HG02852 (cell line): ENCODE results near the gene ATXN7L2.
"Not testable (repeated sequence)": the region's sequence is repeated elsewhere in the genome, so short reads cannot be mapped to it uniquely, and the experiment has no call there.

Experiments
- ATAC-seq: cut with Tn5 transposase; IDR thresholded peaks from one replicate; pipeline ENCODE4 v1.9.1; 2021; ENCODE audit warnings: mild to moderate bottlenecking, moderate library complexity; ENCODE audit not compliant: unreplicated experiment

ATXN7L2 gene

DNA sequence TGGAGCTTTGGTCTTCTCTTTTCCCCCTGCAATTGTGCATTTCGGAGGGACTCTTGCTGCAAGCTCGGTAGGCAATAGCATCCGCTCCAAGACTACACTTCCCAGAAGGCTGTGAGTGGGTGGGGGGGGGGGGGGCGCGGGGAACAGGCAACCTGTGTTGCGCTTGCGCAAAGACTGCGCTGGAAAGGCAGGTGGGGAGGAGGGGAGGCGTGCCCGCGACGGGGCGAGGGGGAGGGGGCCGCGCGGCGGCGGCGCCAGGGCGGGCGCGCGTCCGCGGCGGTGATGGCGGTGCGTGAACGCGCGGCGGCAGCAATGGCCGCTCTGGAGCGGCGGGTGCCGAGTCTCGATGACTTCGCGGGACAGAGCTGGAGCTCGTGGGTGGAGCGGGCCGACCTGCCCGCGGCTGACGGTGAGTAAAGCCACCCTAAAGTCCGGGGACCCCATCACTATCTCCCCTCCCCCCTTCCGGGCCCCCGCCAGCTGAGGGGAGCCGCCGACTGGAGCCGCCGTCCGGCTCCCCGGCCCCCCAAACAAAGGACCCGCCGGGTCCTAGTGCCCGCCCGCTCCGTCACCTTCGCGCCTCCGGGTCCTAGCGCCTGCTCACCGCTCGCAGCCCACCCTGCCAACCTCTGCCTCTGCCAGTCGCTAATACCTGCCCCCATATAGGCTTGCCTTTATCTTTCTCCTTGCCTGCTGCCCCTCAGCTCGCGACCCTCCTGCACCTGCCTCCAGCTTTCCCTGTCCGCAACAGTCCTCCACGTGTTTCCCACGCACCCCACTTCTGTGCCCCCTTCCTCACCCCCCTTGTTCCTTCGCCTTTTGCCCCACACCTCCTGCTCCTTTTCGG, at the start of gene ATXN7L2:
Gene ATXN7L2, plus strand, starts transcription at position 234 of the 847 bp plus-strand sequence. Its CDS starts 49 bp downstream, at position 283.
- ATAC-seq: peak; percentile 81

DNA sequence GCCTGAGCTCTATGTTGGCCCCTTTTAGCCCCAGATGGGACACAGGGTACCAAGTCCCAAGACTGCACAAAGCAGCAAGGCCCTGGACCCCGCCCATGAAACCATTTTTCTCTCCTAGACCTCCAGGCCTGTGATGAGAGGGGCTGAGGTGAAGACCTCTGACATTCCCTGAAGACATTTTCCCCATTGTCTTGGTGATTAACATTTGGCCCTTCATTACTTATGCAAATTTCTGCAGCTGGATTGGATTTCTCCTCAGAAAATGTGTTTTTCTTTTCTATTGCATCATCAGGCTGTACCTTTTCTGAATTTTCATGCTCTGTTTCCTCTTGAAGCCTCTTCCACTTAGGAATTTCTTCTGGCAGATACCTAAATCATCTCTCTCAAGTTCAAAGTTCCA, 49.2 kb upstream of the ATXN7L2 start:
- ATAC-seq: no peak

DNA sequence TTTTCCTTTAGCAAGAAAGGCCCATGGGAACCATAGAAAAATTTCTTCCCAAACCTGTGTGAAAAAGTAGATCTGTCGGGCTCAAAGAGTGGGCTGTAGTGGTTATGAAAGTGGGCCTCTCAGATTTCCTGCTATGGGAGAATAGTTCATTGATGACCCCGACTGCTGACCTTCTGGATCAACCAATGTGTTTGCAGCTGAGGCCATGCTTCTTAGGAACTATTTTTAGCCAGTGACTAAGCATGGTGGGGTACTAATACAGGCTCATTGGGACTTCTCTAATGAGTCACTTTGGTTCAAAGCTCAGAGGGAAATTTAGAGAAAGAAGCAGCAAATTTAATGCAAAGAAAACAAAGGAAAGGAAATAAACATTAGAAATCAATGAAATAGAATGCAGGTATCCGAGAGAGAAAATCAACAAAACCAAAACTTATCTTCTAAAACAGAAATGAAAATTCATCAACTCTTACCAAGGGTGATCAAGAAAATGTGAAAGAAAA, 44.9 kb upstream of the ATXN7L2 start:
- no peak for ATAC-seq

- no peak for ATAC-seq
These were observed 42.6 kb upstream of the ATXN7L2 start for GRCh38 chr1:109441069-109441468.

- no peak for ATAC-seq
These were observed 40.2 kb upstream of the ATXN7L2 start for GRCh38 chr1:109443476-109443875.

- ATAC-seq: no peak
These were observed 39.4 kb upstream of the ATXN7L2 start for GRCh38 chr1:109444346-109444745.

DNA sequence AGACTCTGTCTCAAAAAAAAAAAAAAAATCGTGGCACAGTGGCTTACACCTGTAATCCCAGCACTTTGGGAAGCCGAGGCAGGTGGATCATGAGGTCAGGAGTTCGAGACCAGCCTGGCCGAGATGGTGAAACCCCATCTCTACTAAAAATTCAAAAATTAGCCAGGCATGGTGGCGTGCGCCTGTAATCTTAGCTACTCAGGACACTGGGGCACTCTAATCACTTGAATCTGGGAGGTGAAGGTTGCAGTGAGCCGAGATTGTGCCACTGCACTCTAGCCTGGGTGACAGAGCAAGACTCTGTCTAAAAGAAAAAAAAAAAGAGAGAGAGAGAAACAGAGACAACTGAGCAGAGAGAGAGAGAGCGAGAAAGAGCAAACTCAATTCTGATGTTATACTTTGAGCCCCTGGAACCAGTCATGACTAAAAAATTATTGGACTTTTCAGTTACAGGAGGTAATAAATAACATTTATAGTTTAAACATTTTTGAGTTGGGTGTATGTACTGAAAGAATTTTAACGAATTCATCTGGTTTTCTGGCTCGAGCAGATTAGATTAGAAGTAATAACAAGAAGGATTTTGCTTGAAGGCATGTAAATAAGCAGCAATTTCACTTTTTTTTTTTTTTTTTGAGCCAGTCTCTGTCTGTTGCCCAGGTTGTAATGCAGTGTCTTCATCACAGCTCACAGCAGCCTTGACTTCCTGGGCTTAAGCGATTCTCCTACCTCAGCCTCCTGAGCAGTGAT, 37.6 kb upstream of the ATXN7L2 start:
- ATAC-seq: not testable (repeated sequence)

DNA sequence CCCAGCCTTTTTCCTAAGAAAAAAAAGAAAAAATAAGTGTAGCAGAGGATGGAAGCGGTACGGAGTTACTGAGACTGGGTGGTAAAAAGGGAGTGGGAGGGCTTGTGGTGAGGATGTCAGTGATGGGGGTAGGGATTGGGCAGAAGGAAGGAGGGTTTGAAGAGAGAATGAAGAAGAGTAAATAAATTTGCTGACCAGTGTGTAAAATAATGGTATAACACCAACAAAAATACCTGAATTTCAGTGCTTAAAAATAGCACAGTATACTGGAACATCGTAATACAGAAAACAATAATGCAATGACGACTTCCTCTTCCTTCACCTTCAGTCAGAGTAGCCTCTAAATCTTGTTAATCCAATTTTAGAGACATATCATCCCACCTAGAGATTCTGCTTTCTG, 36.2 kb upstream of the ATXN7L2 start:
- ATAC-seq: no peak

GRCh38 chr1:109454497-109455133, 29.1 kb upstream of the ATXN7L2 start:
- no peak for ATAC-seq

- no peak for ATAC-seq
These were observed 25.9 kb upstream of the ATXN7L2 start for GRCh38 chr1:109457819-109458218.

- ATAC-seq: no peak
These were observed 17.6 kb upstream of the ATXN7L2 start for GRCh38 chr1:109466125-109466451.

GRCh38 chr1:109466452-109467300, 17.0 kb upstream of the ATXN7L2 start, which contains the start of gene SYPL2:
Gene SYPL2 (plus strand): TSS chr1:109466546. CDS start chr1:109466844, 298 bp downstream.
- ATAC-seq: no peak

- no peak for ATAC-seq
These were observed 16.4 kb upstream of the ATXN7L2 start for GRCh38 chr1:109467301-109467777.

GRCh38 chr1:109468061-109468460, 15.6 kb upstream of the ATXN7L2 start:
- ATAC-seq: no peak

GRCh38 chr1:109468903-109469302, 14.8 kb upstream of the ATXN7L2 start:
- ATAC-seq: no peak

DNA sequence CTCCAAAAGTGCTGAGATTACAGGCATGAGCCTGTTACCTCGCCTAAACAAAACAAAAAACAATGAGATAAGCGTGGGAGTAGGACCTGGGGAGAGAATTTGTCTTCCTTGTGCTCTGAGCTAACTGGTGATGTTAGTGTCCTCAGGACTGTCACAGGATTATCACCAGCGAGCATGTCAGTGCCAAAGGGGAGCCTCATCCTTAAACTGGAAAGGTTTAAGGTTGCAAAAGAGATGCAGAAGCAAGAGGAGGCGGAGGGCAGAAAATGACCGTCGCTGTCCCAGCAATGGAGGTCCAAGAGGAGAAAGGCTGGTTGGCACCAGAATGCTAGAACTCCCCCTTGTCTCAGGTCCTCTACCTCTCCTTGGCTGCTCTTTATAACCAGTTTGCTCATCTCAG, 13.5 kb upstream of the ATXN7L2 start:
- ATAC-seq: no peak

- no peak for ATAC-seq
These were observed 10.9 kb upstream of the ATXN7L2 start for GRCh38 chr1:109472779-109473178.

DNA sequence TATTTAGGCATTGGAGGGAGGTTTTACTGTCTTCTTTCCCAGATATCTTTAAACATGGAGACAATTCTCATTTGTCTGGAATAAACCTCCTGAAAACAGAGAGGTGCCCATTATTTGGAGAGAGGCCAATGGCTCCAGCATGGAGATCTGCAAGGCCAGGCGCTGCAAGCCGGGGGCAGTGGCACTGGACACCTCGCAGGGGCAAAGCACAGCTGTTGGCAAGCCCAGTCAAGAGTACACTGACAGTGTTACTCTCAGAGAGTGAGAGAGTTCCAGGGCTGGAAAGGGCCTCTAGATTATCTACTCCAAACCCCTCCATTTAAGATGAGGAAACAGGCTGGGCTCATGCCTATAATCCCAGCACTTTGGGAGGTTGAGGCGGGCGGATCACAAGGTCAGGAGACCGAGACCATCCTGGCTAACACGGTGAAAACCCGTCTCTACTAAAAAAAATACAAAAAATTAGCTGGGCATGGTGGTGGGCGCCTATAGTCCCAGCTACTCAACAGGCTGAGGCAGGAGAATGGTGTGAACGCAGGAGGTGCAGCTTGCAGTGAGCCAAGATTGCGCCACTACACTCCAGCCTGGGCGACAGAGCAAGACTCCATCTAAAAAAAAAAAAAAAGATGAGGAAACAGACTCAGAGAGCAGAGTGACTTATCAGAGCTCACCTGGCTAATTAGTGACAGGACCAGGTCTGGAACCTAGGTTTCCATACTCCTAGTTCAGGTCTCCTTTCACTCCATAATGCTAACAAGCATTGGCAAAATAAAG, 10.2 kb upstream of the ATXN7L2 start:
- not testable (repeated sequence) for ATAC-seq

DNA sequence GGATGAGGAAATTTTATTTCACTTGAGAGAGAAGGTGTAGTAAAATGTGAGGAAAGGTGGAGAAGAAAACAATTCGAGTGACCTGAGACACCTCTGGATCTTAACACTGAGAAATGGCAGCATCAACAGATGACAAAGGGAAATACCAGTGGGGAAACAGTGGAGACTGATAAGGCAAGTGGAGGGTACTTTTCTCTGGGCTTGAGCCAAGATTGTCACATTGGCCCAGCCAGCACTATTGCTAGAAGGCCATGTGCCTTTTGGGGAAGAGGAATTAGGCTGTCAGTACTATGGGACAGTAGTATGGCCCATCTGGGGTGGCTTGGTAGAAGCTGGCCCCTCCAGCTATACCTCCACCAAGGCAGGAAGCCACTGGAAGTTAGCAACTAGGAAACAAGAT, 9.0 kb upstream of the ATXN7L2 start:
- ATAC-seq: no peak

- ATAC-seq: no peak
These were observed 8.4 kb upstream of the ATXN7L2 start for GRCh38 chr1:109475261-109475660.
